K562 treated with DMSO at 1 percent for 4 hours (cell line): Measurements from ENCODE around the gene CSF3. TPM values are rescaled to one million over a fixed set of nuclear protein-coding genes. Genes with fewer than 3 reads are reported as not detected.

Source experiments
- total RNA-seq: library from RNA; unstranded; fragments of 300-600 nt; gene quantifications from 2 replicates; pipeline ENCODE4 v1.2.3, GENCODE V29; 2022; ENCODE audit not compliant: insufficient read depth

The CSF3 gene
- not detected in 2 replicates for total RNA-seq

GRCh38 chr17:40015005-40015997 is at the start of gene CSF3:
CSF3 (plus strand) TSS chr17:40015440; CDS start chr17:40015475, 35 bp downstream.

GRCh38 chr17:39980351-39981206 is 34.7 kb upstream of the CSF3 start, which contains the start of gene PSMD3:
PSMD3 (plus strand) TSS chr17:39980807; CDS start chr17:39980971, 164 bp downstream.

GRCh38 chr17:40062329-40063186 is 47.3 kb downstream of the CSF3 start, which contains the start of gene THRA:
THRA (plus strand) TSS chr17:40062965; CDS start chr17:40074489, 11,524 bp downstream.

Other genes with a start within 250 kb of the CSF3 start
- 0.47 TPM in 1 of 2 replicates, not detected in the other for gene IKZF3, start 151.1 kb upstream of the CSF3 start, total RNA-seq
- not detected in 2 replicates for gene ZPBP2, start 147.2 kb upstream of the CSF3 start, total RNA-seq
- gene GSDMB, start 96.8 kb upstream of the CSF3 start, total RNA-seq = 5.5 and 7.0 TPM in 2 replicates
- 19.0 and 22.0 TPM in 2 replicates for gene ORMDL3, start 87.8 kb upstream of the CSF3 start, total RNA-seq
- gene LRRC3C, start 87.7 kb upstream of the CSF3 start, total RNA-seq = not detected in 2 replicates
- gene GSDMA, start 52.4 kb upstream of the CSF3 start, total RNA-seq = not detected in 2 replicates
- 214 and 226 TPM in 2 replicates for gene PSMD3, start 34.6 kb upstream of the CSF3 start, total RNA-seq
- 82.2 and 90.7 TPM in 2 replicates for gene MED24, start 39.0 kb downstream of the CSF3 start, total RNA-seq
- gene THRA, start 47.5 kb downstream of the CSF3 start, total RNA-seq = 16.1 and 20.2 TPM in 2 replicates
- 4.1 and 4.9 TPM in 2 replicates for gene NR1D1, start 85.1 kb downstream of the CSF3 start, total RNA-seq
- 20.2 and 36.0 TPM in 2 replicates for gene MSL1, start 106.5 kb downstream of the CSF3 start, total RNA-seq
- gene CASC3, start 125.1 kb downstream of the CSF3 start, total RNA-seq = 35.4 and 39.8 TPM in 2 replicates
- gene RAPGEFL1, start 162.0 kb downstream of the CSF3 start, total RNA-seq = 1.7 and 2.8 TPM in 2 replicates
- gene WIPF2, start 203.9 kb downstream of the CSF3 start, total RNA-seq = 10.8 and 14.4 TPM in 2 replicates